EL (cell line): ENCODE results near the gene UBQLNL.

Experiments
- DNase-seq: peaks from one replicate; pipeline ENCODE4 v3.0.0-alpha.2; 2016

UBQLNL gene, protein sequence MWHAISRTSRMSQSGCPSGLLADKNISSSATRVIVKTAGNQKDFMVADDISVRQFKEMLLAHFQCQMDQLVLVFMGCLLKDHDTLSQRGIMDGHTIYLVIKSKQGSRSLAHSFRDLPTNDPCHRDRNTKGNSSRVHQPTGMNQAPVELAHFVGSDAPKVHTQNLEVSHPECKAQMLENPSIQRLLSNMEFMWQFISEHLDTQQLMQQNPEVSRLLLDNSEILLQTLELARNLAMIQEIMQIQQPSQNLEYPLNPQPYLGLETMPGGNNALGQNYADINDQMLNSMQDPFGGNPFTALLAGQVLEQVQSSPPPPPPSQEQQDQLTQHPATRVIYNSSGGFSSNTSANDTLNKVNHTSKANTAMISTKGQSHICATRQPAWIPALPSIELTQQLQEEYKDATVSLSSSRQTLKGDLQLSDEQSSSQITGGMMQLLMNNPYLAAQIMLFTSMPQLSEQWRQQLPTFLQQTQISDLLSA

DNA sequence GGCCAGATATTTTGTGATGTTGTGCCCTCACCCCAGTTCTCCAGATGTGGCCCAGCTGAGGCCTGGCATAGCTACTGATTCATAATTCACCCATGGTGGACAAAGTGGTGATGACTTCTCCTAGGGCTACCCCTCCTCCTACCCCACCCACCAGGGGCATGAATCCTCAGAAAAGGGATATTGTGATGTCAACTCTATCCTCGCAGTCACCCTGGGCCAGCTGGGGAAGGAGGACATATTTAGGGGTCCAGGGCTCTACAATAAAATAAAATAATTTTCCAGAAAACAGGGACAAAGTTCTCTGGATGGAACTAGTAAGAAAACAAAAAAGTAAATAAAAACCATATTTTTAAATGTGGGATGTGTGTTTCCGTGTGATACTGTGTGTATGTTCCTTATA, at the start of gene UBQLNL:
Gene UBQLNL, minus strand, starts transcription at position 101 of the 400 bp plus-strand sequence. CDS start 258 bp downstream, outside the sequence.
- DNase-seq = no peak

DNA sequence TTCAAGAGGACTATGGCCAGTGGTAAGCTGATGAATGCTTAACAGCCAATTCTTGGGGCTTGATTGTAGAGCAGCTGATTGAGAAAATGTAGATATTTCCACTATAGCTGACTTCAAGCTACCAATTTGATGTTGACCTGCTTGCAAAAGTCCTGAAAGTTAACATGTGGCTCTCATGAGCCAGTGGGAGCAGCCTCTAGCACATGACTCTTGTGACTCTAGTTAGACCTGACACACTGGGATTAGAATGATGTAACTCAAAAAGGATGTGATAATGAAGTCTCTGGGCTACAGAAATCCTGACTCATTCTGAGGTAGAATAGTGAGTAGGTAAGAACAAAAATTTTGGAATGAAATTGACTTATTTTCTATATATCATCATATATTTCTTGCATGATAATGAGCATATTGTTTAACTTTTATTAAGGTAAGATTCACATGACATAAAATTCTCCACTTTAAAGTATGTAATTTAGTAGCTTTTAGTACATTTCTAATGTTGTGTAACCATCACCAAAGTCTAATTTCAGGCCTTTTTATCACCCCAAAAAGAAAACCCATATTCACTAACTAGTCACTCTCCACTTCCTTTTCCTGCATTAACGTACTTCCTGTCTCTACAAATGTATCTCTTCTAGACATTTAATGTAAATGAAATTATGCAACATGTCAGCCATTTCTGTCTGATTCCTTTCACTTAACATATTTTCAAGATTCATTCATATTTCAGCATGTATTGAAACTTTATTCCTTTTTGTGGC, 47.9 kb upstream of the UBQLNL start:
- DNase-seq = no peak

DNA sequence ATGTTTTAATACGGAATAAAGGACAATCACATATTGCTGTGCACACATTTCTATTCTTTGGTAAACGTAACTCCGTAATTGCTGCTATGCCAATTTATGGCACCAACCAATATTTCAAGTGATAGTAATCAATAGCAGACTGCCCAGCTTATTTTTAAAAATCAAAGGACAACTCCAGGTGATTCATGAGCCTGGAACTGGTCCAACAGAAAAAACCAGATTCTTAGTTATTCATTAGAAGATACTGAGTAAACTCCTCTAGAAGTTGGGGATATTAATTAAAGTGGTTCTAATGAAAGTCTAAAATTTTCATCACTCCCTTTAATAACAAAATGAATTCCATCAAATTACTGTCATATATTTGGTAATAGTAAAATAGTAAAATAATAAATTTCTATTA, 41.3 kb upstream of the UBQLNL start:
- no peak for DNase-seq

GRCh38 chr11:5556596-5557188, 40.2 kb upstream of the UBQLNL start:
- no peak for DNase-seq

DNA sequence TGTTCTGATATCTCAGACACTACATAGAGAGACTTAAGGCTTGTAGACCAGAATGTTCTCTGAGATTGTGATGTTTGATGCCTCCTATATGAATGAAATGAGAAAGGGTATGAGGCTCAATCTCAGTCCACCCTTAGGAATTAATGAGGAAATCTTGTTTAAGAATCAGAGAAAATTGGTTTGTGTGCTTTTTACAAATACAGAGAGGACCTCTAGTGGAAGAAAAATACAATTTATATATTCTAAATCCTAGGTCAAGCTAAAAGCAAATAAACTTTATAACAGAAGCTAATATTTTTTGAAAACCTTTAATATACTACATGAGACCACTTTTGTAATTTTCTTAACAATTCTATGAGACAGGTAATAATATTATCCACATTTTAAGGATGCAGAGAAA, 36.8 kb upstream of the UBQLNL start:
- DNase-seq = no peak

GRCh38 chr11:5550440-5551095, 34.1 kb upstream of the UBQLNL start:
- DNase-seq = peak; percentile 86

GRCh38 chr11:5548440-5548839, 31.9 kb upstream of the UBQLNL start, which contains the start of gene OR52H1:
Gene OR52H1, minus strand, starts transcription at chr11:5548540. Its CDS starts 3,035 bp downstream, at chr11:5545505.
- DNase-seq = no peak

DNA sequence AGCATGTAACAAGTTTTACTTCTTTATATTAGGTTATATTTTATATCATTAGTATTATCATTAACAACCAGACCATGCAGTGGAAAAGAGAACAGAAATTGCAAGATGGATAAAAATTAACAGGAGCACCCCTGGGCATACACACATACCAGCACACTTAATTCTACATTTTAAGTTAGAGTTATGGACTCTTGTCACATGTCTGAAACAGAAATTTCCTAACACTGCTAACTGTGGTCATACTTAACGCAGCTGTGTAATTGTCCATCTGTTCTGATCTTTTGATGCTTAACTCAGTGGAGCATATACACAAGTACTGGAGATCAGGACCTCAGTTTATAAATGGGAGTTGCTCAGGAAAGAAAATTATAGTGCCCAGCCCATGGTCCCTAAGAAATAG, 31.5 kb upstream of the UBQLNL start:
- no peak for DNase-seq

DNA sequence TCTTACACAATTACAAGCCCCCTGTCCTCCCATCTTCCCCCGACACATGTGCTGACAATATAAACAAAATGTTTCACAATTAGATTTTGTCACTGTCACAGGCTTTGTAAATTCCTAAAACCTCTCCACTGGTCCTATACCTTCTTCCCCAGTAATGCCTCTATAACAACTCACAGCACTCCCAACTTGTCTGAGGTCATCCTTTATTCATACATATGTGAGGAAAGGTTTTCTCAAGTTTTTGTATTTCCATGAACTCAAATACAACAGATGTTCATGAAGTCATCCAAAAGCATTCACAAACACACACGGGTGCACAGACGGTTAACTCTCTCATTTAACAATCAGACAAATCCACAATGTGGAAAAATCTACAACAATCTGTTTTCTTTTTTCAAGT, 30.0 kb upstream of the UBQLNL start:
- DNase-seq = peak; percentile 13

DNA sequence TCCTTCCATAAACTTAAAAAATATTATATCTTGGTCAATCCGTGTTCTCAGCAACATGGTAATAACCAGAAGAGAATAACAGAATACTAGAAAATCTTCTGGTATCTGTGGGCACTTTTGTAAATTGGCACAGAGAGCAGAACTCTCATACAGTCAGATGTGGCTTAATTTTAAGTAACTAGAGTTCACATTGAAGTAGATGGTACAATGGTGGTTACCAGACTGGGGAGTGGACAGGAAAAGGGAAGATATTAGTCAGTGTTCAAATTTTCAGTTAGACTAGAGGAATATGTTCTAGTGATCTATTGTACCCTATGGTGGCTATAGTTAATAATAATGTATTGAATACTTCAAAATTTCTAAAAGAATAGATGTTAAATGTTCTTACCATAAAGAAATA, 24.9 kb upstream of the UBQLNL start:
- no peak for DNase-seq

DNA sequence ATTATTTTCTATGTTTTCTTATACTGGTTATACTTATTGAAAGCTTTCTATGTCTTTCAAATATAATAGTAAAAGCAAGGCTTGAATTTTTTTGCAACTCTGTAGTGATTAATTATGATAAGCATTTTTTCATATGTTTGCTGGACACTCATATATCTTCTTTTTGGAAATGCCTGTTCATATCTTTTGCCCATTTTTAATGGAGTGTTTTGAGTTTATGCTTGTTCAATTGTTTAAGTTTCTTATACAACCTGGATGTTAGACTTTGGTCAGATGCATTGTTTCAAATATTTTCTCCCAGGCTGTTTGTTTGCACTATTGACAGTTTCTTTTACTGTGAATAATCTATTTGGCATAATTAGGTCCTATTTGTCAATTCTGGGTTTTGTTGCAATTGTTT, 20.0 kb upstream of the UBQLNL start:
- no peak for DNase-seq

DNA sequence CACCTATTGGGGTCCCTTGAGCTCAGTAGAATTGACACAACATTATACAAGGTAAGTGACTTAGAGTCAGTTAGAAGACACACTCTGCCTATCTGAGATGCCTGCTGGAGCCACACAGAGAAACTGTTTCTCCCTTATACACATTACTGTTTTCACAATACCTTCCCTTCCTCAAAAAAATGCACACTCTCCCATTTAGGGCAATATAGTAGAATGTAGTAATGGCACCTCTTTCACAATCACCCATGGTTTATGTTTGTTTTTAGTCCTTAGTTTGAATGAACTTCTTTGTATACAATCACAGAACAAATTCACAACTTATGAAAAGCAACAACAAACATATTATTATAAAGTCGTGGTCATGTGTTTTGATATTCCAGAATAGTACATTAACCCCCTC, 17.5 kb upstream of the UBQLNL start:
- no peak for DNase-seq

- no peak for DNase-seq
Measured at GRCh38 chr11:5531053-5531831, 14.7 kb upstream of the UBQLNL start.

DNA sequence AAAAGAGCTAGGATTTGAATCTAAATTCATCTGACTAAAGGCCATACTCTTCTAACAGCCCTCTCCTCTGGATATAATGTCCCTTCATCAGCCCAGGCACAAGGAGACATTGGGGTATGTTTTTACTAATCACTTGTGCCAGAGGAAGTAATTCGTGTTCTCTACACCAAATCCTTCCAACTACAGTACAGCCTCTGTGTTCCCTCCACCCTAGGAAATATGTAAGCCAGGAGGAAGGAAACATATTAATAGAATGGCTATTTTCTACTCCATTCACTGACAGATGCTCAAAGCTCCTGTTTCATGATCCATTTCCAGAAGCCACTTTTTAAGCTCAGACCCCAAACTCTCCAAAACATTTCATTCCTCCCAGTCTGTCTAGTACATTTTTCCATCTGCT, 12.0 kb upstream of the UBQLNL start:
- no peak for DNase-seq

DNA sequence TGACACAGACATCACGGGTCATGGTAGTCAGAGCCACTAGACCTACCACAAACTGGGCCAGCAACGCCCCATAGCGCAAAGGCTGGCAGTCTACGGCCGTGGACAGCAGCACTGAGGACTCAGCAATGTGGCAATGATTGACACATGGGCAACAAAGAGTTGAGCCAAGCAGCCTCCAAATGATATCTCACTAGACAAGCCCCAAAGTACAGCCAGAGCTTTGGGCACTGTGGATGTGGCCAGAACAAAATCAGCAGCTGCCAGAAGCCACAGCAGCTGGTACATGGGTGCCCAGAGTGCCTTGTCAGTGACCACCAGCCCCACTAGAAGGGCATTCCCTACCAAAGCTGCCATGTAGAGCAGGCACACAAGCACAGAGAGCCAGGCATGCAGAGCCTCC, 11.2 kb upstream of the UBQLNL start:
- no peak for DNase-seq

DNA sequence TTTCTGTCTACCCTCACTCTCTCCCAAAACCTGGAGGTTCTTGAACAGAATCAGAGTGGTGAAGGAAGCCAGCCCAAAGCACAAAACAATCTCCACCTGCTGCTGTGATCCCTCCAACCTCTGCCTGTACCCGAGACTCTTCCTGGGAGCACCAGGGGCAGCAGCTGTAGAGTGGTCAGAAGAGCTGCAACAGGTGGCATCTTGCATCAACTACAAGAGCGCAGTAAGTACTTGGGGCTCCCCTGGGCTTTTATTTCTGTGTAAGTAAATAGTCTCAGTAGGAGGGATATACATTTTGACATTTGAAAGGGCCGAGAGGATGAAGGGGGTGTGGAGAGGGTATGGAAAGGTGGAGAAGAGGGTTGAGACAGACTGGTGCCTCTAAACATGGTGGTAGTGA, 8.3 kb upstream of the UBQLNL start:
- DNase-seq = no peak

- DNase-seq = no peak
Measured at GRCh38 chr11:5522308-5522707, 5.8 kb upstream of the UBQLNL start.

DNA sequence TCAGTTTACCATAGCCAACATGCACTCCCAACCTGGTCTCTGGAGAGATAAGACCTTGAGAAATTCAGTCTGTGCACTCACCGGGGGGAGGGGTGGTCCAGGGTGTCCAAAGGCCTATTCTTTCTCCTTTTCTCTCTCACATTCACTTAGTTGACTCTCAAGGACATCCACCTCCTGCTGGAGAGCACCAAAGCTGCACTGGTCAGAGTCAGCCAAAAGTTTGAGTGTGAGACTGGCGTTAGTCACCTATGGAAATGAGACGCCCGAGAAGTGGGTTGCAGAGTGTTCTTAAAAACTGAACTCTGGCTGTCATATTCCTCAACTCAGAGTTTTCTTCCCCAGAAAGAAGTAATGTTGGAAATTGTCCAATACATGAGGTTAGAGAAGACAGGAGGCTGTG, 5.0 kb upstream of the UBQLNL start:
- no peak for DNase-seq

GRCh38 chr11:5514841-5515240, 1.7 kb downstream of the UBQLNL start:
- DNase-seq = no peak

- no peak for DNase-seq
Measured at GRCh38 chr11:5509803-5510202, 6.7 kb downstream of the UBQLNL start, which contains the start of gene UBQLN3. Gene UBQLN3, minus strand, starts transcription at chr11:5509957. Its CDS starts 399 bp downstream, at chr11:5509558.

- DNase-seq = no peak
Measured at GRCh38 chr11:5508605-5509004, 7.9 kb downstream of the UBQLNL start.

- no peak for DNase-seq
Measured at GRCh38 chr11:5507933-5508305, 8.6 kb downstream of the UBQLNL start.
